ENCODE results near the gene ARCN1.
"Not testable (repeated sequence)": the region's sequence is repeated elsewhere in the genome, so short reads cannot be mapped to it uniquely, and the experiment has no call there.

ARCN1 gene

DNA sequence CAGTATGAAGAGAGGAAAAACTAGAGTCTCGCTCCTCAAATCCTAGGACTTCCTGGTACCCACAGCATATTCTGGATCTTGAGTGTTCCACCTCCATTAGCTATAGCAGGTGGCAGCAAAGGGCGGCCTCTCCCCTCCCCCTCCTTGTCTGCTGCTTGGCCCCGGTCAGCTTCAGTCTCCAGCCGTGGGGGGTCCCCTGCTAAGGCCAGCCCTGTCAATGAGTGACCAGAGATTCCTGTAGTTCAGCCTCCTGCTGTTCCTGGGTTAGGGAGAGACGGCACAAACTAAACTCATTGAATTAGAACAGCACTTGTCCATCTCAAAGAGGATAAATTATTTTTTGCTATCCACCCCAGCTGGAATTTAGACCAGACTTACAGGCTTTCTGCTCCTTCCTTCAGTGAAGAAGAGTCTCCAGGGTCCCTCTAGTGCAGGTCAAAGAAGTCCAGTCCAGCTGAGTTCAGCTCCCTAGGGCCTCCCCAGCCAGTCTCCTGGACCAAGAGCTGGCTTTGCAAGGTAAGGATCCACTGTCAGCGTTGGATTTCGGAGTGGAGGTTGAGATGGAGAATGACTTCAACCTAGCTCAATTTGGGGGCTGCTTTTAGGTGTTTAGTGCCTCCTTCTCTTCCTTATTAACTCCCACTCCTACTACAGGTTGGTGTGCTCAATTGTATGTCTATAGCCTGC is 34.1 kb downstream of the ARCN1 start:
- no peak for DNase-seq (ENCODE audit: low spot score)

DNA sequence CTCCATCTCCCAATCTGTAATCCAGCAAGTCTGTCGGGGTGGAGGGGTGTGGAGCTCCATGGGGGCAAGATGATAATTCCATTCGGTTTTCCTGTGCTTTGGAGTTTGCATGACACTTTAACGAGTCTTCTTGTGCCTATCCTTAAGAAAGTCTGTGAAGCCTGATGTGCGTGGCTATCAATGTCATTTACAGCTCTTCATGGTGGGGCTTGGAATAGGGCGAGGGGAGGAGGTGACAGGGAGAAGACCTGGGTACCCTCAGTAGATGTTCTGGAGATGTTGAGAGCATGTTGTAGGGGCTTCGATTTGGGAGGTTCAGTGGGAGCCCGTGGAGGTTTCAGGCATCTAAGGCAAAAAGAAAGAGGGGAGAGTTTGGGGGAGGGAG is 34.6 kb downstream of the ARCN1 start:
- DNase-seq (ENCODE audit: low spot score), result no peak

DNA sequence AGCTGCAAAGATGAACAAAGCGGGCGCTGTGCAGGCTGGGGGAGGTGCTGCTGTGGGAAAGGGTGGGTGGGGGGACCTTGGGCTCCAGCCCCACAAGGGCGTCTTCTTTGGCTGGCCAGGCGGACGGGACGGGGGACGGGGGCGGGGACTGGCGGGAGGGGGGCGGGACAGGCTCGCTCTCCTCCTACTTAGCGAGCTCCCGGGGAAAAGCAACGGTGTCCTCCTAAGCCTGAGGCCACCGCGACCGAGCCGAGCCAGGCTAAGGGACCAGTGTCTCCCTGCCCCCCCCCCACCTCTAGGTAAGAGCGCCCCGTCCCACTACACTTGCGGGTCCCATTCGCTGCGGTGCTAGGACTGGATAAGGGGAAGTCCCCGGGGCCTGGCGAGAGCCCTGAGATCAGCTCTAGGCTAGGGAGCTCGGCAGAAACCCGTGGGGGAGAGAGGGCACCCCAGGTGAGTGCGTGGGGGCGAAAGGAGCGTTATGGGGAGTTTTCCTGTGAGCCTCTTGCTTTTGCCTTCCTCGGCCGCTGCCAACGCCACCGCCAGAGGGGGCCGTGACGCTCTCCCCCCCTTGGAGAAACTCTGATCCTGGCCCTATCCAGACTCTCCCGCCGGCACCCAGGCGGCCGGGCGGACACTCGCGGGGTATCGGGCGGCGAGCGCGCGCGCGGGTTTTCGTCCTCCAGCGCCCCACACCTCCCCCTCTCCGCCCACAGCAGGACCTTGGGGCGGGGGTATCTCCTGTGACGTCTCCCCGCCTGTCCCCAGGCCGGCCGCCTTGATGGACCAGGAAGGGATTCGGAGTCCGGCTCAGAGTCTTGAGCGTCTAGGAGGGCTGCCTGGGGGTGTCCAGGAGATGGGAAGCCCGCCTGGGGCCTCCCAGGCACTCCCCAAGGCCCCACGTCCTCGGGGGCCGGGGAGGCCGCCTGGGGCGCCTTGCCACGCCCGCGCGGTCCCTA is 35.5 kb downstream of the ARCN1 start, which contains the start of gene PHLDB1:
PHLDB1 (plus strand) TSS at position 215 of the 959 bp plus-strand sequence. CDS start 6,222 bp downstream, outside the sequence.
- DNase-seq (ENCODE audit: low spot score), result peak; percentile 24

DNA sequence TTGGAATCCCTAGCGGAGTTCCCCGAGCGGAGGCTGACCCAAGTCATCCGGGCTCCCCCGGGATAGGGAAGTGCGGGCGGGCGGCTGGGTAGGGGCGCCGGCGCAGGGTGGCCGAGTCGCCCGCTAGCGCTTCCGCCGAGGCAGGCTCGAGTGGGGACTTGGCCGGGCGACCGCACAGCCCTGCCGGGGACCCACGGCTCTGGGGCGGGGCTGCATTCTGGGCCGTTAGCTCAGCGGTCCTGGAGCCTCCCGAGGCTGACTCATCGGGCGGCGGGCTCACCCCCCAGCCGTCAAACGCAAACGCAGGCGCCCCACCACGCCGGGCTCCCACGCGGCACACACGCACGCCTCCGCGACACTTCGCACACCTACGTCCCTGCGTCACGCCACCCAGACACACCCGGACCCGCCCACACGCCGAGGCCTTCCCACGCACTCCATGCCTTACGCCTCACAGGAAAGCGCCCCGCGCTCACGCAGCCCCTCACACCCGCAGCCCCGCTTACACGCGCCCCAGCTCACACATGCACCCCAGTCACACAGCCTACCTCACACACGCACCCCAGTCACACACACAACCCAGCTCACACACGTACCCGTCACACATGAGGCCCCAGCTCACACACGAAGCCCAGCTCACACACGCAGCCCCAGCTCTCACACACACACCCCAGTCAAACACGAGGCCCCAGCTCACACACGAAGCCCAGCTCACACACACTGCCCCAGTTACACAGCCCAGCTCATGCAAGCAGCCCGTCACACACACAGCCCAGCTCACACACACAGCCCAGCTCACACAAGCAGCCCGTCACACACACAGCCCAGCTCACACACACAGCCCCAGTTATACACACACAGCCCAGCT is 36.4 kb downstream of the ARCN1 start:
- DNase-seq (ENCODE audit: low spot score), result peak; percentile 89

DNA sequence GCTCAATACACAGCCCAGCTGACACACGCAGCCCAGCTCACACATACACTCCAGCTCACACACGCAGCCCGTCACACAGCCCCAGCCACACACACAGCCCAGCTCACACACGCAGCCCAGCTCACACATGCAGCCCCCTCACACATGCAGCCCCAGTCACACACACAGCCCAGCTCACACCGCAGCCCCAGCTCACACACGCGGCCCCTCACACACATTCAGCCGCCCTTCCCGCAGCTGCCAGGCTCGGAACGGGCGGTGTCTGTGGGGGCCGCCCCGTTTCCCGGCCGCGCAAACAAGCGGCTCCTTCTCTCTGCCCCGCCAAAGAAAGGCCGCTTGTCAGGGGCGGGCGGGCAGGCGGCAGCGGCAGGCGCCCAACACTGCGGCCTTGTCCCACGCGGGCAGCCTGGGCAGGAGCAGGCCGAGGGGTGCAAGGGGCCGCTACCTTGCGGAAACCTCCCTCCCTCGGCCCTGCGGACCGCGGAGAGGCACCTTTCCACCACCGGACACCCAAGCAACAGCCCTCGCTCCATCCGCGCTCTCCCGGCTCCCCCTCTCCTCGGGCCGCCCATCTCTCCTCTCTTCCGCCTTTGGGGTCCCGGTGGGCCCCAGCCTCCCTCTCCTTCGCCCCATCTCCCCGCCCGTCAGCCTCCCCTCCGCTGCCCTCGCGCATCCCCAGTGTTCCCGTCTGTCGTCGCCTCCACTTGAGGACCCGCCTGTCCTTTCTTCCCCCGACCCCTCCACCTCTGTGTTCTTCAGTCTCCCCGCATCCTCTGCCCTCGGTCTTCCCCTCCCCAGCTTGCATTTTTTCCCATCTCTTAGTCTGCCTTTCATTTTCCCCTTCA is 37.4 kb downstream of the ARCN1 start:
- no peak for DNase-seq (ENCODE audit: low spot score)

DNA sequence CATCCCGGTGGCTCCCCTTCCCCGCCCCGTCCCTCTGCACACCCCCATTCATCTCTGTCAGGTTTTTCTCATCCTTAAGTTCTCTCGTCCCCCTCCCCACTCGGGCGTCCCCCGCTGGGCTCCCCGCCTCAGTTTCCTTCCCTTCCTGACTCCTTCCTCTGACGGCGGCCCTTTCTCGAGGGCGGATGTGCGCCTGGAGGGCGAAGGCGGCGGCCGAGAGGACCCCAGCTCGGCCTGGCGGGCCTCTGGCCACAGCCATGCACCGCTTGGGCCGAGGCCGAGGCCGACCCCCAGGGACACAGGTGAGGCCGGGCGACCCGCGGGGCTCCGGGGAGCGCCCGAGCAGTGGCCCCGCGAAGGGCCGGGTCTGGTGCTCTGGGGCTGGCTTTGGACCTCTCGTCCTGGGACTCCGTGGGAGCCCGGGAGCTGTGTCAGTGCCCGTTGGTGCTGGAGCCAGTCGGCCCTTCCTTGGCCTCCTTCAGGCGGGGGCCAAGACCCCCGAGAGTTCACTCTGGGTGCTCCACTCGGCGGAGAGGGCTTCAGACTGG is 38.1 kb downstream of the ARCN1 start:
- DNase-seq (ENCODE audit: low spot score), result no peak

DNA sequence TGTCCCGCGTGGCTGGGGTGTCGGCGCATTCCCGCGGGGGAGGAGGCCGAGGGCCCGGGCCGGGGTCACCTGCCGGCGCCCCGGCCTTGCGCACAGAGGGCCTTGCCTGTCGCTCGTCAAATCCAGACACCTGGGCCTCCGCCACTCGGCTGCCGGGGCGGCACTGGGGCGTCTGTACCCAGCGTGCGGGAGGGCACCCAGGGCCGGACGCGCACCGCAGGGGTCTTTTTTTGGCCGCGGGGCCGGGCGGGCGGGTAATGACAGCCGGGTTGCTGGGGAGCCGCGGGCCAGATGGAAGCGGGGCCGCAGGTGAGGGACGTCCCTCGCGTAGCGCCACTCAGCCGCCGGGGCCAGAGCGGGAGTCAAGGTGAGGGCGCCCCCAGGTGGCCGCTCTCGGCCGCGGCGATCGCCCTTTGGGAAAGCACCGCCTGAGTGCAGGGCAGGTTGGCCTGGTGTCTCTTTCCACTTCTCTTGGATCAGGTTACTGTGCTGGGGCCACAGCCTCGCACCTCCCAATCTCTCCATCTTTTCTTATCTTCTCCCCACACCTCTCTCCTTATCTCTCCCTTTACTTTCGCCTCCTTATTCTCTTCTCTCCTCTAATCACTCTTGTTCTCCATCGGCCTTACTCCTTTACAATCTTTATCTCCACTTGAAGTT is 38.7 kb downstream of the ARCN1 start:
- DNase-seq (ENCODE audit: low spot score), result peak; percentile 86

DNA sequence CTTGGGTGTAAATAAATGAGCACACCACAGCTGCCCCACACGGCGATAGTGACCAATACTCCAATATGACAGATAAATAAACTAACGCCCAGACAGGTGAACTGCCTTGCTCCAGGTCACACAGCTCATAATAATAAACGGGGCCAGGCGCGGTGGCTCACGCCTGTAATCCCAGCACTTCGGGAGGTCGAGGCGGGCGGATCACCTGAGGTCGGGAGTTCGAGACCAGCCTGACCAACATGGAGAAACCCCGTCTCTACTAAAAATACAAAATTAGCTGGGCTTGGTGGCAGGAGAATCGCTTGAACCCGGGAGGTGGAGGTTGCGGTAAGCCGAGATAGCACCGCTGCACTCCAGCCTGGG is 39.2 kb downstream of the ARCN1 start:
- DNase-seq (ENCODE audit: low spot score), result not testable (repeated sequence)

DNA sequence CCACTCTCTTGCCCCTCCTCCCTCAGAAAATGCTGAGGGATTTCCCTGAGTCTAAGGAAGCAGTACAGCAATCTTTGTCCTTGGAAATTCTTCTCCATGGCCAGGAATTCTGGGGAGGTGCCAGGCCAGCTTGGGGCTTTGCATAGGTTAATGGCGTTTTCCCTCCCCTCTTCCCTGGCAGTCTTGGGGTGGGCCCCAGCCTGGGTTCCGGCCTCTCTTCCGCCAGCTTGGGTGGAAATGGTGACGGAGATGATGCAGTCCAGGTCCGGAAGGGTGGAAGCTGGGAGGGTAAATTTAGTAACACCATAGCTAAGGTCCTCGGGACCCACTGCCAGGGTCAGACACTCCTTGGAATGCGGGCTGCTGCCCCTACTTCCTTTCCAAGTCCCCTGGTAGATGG is 40.2 kb downstream of the ARCN1 start:
- no peak for DNase-seq (ENCODE audit: low spot score)

DNA sequence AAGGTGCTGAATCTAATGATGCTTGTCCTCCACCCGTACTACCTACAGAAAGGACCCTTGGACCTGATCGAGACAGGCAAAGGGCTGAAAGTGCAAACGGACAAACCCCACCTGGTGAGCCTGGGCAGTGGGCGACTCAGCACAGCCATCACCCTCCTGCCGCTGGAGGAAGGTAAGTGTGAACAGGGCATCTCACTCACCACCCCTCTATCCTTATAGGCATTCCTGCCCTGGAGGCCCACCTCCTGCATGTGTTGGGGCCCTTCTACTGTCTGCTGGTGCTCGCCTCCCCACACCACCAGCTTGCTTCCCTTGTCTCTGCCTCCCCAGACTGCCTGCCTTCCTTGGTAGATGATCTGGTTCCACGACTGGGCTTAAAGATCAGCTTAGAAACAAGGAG is 42.3 kb downstream of the ARCN1 start:
- DNase-seq (ENCODE audit: low spot score), result no peak

DNA sequence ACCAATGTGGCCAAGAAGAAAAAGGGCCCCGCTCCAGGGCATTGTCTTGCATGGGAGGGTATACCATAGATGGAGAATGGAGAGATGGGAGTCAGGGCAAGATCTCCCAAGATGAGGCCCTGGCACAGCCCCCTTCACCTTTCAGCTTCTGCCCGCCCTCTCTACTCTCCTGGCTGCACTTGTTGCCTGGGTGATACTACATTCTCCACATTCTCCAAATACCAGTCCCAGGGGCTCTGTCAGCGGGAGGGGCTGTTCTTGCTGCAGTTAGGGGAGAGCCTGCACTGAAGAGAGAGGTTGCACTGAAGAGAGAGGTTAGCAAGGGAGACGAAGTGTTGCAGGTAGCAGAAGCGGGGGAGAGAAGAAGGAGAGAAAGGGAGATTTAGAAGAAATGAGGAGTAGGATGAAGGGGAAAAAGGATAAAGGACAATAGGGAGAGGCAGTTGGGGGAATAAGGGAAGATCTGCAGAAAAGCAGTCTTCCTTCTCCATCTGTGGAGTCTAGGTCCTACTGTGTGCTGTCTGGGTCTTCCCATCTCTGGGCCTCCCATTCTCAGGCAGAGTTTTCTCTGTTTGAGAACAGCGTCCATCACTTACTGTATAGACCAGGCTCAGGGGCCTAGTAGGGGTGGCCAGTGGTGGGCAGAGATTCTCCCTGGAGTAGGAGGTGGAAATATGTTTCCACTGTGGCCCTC is 43.2 kb downstream of the ARCN1 start:
- DNase-seq (ENCODE audit: low spot score), result no peak

DNA sequence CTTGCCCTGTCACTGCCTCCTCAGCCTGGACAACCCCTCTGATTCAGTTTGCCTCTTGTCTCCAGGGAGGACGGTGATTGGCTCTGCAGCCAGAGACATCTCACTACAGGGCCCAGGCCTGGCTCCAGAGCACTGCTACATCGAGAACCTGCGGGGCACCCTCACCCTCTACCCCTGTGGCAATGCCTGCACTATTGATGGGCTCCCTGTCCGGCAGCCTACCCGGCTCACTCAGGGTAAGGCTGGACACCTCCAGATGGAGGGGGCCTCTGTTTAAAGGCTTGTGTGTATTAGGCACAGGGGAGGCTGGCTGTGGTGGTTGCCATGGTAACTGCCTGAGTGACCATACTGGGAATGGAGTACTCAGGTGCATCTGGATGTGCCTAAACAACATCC is 43.8 kb downstream of the ARCN1 start:
- DNase-seq (ENCODE audit: low spot score), result no peak

DNA sequence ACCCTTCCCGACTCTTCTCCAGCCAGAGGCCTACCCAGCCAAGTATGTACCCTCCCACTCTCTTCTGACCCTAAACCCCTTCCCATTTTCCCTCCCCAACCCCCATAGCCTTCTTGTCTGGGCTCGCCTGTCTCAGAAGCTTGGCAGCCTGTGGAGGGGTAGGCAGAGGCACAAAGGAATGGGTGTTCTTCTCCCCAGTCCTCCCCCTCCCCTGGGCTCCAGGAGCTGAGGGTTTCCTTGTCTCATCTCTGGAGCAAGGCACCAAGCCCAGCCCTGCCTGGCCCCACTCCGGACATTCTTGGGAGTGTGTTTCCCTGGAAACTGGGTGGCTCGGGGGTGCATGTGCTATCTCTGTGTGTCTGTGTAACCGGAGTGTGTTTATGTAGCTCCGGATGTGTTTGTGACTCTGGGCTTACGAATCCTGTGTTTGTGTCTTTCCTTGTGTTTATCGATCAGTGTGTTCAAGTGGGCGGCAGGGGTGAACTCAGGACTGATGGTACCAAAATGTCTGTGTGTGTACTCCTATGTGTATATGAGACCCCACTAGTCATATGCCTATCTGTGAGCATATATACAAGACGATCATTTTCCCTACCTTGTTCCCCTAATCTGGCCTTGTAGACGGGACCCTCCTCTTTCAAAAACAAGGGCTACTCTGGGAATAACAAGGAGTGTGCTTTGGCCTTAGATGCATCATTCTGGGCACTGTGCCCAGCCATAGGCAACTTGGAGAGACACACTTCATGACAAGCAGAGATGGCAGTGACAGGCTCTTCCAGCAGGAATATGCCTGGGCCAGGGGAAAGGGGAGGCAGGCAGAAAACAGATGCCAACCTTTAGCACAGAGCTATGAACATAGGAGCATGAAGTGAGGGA is 46.1 kb downstream of the ARCN1 start:
- no peak for DNase-seq (ENCODE audit: low spot score)

DNA sequence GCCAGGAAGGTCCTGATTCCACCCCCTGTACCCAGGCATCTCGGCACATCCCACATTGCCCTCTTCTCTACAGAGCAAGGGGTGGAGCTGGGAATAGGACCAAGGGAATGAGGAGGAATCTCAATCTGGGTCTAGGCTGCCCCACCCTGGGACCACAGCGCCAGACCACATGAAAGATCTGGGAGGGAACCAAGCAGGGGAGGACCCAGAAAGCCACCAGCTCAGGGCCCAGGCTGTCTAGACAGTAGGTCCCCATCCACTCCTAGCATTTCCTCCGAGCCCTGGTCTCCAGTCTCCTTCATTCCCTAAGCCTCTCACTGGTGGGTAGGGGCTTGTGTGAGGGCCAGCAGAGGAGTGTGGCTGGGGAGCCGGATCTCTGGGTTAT is 46.8 kb downstream of the ARCN1 start:
- DNase-seq (ENCODE audit: low spot score), result no peak

DNA sequence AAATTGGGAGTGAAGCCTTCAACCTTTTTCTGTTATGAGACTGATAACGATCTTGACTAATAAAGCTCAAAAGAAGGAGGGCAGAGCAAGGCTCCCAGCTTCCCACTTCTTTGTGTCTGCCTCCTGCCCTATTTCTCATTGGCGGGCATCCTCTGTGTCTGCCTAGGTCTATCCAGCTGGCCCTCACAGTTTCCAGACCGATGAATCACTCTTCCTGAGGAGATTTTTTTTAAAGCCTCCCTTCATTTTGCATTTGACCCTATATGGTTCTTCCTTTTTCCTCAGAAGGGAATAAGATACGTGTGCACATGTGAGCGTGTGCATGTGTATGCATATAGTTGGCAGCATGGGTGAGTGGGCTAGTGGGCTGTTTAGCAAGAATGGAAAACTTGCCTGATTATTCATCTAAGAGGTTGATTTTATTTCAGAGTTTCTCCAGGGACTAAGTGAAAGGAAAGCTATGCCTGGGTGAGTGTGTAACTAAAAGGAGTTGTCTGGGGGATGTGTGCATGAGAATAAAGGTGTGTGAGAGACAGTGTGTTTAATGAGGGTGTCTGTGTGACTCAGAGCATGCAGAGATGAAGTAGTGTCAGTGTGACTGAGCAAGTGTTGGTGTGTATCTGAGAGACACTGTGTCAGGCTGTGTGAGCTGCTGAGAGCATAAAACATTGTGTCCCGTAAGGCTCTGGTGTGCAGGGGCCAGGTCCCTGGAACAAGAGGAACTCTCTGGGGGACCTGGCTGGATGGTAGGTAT is 47.4 kb downstream of the ARCN1 start:
- no peak for DNase-seq (ENCODE audit: low spot score)

DNA sequence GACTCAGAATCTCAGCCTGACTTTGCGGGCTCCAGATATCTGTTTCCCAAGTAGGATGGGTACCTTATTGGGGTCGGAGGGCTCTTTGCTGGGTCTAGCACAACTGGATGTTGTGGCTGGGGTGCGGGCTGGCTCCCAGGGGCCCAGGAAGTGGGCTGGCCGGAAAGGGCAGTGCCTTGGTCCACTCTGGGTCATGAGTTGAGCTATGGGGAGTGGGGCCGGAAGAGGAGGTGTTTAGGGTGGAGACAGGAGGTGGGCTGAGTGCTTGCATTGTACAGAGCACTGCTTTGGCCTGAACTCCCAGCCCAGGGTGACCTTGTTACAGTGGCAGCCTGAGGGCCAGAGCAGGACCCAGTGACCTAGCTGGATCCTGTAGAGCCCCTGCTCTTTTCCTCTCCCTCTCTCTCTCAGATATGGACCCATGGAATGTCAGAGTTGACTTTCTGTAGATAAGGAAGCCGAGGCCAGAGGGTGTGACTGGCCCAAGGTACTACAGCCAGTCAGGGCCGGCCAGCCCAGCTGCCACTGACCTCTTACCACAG is 48.4 kb downstream of the ARCN1 start:
- no peak for DNase-seq (ENCODE audit: low spot score)

DNA sequence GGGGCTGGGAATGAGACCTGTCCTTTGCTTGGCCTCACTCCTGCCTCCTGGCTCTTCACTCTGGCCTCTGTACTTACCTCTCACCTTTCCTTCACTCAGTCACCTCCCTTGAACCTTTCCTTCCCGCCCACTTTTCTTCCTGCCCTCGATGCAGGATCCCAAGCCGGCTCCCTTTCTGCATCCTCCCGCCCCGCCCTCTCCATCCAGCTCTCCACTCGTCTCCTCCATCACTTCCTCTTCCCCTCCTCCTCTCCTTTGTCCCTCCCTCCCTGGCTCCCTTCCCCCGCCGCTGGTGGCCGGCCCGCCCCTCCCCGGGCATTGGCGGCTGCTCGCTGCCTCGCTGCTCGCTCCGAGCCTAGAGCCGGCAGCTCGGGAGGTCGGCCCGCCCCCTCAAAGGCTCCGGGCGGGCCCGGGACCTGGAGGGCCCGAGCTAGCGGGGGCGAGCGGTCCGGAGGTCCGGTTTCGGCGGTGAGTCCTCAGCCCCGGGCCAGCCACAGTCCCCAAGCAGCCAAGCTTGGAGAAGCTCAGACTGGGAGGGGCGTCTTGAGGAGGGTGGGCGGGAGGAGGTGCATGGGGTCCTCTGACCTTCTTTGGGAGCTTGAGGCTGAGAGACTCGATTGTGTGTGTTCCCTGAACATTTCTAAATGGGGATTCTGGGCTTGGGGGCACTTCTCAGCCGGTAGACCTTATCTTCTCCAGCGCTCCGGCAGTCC is 49.0 kb downstream of the ARCN1 start:
- no peak for DNase-seq (ENCODE audit: low spot score)
